GM19452 (cell line): ENCODE data around the gene FGD5.

Experiments used
- ATAC-seq: cut with Tn5 transposase; IDR thresholded peaks from one replicate; pipeline ENCODE4 v1.9.1; 2021; ENCODE audit not compliant: unreplicated experiment

FGD5 gene

GRCh38 chr3:14818804-14819500 is at the start of gene FGD5:
Gene FGD5, plus strand, starts transcription at chr3:14818962. Its CDS starts 110 bp downstream, at chr3:14819072.
- no peak for ATAC-seq

GRCh38 chr3:14769544-14770325 is 49.0 kb upstream of the FGD5 start:
- no peak for ATAC-seq

GRCh38 chr3:14770591-14770990 is 48.2 kb upstream of the FGD5 start:
- ATAC-seq: no peak

- ATAC-seq: no peak
Measured at GRCh38 chr3:14771593-14772497, 46.9 kb upstream of the FGD5 start.

- ATAC-seq: no peak
Measured at GRCh38 chr3:14772533-14773138, 46.1 kb upstream of the FGD5 start.

GRCh38 chr3:14773281-14773680 is 45.5 kb upstream of the FGD5 start:
- ATAC-seq: no peak

GRCh38 chr3:14773691-14774128 is 45.1 kb upstream of the FGD5 start:
- no peak for ATAC-seq

GRCh38 chr3:14774431-14774830 is 44.3 kb upstream of the FGD5 start:
- no peak for ATAC-seq

- ATAC-seq: no peak
Measured at GRCh38 chr3:14775011-14775410, 43.8 kb upstream of the FGD5 start.

GRCh38 chr3:14775563-14775962 is 43.2 kb upstream of the FGD5 start:
- ATAC-seq: no peak

- ATAC-seq: no peak
Measured at GRCh38 chr3:14779069-14779685, 39.6 kb upstream of the FGD5 start.

GRCh38 chr3:14780927-14781507 is 37.7 kb upstream of the FGD5 start:
- ATAC-seq: peak; percentile 56

- no peak for ATAC-seq
Measured at GRCh38 chr3:14783480-14784086, 35.2 kb upstream of the FGD5 start.

GRCh38 chr3:14784087-14784681 is 34.6 kb upstream of the FGD5 start:
- no peak for ATAC-seq

- ATAC-seq: no peak
Measured at GRCh38 chr3:14785207-14786155, 33.3 kb upstream of the FGD5 start.

GRCh38 chr3:14786369-14786768 is 32.4 kb upstream of the FGD5 start:
- ATAC-seq: no peak

GRCh38 chr3:14787630-14788029 is 31.1 kb upstream of the FGD5 start:
- ATAC-seq: no peak

- ATAC-seq: no peak
Measured at GRCh38 chr3:14788644-14789043, 30.1 kb upstream of the FGD5 start.
